Measurements from ENCODE around the gene SPRY4.

Gene SPRY4

DNA sequence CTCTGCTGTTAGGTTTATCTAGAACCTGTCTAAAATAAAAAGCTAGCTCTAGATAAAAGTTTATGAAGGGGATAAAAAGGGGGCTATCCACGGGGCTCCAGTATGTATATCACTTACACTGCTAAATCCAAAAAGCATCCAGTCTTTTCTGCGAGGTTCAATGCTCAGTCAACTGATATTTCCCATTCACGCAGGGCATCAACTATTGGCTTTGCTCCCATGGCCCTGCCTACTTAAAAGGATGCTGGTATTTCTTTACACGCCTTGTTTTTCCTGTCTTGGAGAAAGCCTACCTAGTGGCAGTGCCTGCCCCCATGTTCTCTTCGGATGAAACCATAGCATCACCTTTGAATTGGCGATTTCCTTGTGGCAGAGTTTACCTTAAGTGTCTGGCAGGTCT lies 8.1 kb downstream of the SPRY4 start:
- no peaks in the 10 kb centered on the region for H3K27me3 ChIP-seq (replicated peaks; ENCODE audit: insufficient read depth, low read length)
- H3K9ac ChIP-seq (ENCODE audit: low read length), result no peak overlapping the region
- H3F3A ChIP-seq (ENCODE audit: insufficient read depth, low read length), result no peaks in the 10 kb centered on the region
- no peaks in the 10 kb centered on the region for H3K36me3 ChIP-seq (replicated peaks; ENCODE audit: insufficient read depth, low read length)
- no peaks in the 10 kb centered on the region for H3K9me3 ChIP-seq (replicated peaks; ENCODE audit: insufficient read depth, low read length)
- H3K4me3 ChIP-seq (ENCODE audit: low read length), result no peak overlapping the region
- no peaks in the 10 kb centered on the region for H3K79me2 ChIP-seq (ENCODE audit: low read length)
- H3K9me2 ChIP-seq (replicated peaks; ENCODE audit: insufficient read depth, low read length), result no peaks in the 10 kb centered on the region
- H2AFZ ChIP-seq (ENCODE audit: low read length), result no peak overlapping the region
- H3K4me2 ChIP-seq (ENCODE audit: low read depth, low read length), result no peak overlapping the region
- H4K20me1 ChIP-seq (ENCODE audit: insufficient read depth, low read length), result no peaks in the 10 kb centered on the region
- no peak for DNase-seq
- TF ChIP-seq, protein P1, sequence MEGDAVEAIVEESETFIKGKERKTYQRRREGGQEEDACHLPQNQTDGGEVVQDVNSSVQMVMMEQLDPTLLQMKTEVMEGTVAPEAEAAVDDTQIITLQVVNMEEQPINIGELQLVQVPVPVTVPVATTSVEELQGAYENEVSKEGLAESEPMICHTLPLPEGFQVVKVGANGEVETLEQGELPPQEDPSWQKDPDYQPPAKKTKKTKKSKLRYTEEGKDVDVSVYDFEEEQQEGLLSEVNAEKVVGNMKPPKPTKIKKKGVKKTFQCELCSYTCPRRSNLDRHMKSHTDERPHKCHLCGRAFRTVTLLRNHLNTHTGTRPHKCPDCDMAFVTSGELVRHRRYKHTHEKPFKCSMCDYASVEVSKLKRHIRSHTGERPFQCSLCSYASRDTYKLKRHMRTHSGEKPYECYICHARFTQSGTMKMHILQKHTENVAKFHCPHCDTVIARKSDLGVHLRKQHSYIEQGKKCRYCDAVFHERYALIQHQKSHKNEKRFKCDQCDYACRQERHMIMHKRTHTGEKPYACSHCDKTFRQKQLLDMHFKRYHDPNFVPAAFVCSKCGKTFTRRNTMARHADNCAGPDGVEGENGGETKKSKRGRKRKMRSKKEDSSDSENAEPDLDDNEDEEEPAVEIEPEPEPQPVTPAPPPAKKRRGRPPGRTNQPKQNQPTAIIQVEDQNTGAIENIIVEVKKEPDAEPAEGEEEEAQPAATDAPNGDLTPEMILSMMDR (IDR thresholded peaks at IDR 0.05; ENCODE audit: low read length), result no peak
- TF ChIP-seq EZH2 (optimal IDR thresholded peaks at IDR 0.05; ENCODE audit: low read depth, low read length) (no peak), EZH2phosphoT487 (IDR thresholded peaks at IDR 0.05; ENCODE audit: low read length) (no peak)
- no peaks in the 10 kb centered on the region for H3K4me1 ChIP-seq (ENCODE audit: low read length)
- no peak overlapping the region for H3K27ac ChIP-seq (ENCODE audit: low read length)

DNA sequence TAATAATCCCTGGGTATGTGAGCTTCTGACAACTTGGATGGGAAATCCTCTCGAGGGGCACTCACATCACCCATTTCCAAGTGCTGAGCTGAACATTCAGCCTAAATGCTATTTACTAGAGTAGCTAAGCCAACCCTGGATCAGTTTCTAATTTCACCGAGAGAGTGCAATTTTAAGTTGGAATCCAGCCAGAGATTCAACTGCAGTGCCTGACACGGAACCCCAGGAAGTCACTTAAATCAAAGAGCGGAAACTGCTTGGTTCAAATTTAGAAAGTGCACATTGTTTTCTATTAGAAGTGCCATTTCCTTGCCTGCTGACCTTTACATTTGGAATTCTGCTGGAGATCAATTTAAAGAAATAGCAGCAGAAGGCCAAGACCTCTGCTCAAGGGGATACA lies 8.8 kb downstream of the SPRY4 start:
- TF ChIP-seq, protein P1 (IDR thresholded peaks at IDR 0.05; ENCODE audit: low read length), result no peak
- H3K36me3 ChIP-seq (replicated peaks; ENCODE audit: insufficient read depth, low read length), result no peaks in the 10 kb centered on the region
- H3K4me1 ChIP-seq (ENCODE audit: low read length), result no peaks in the 10 kb centered on the region
- H4K20me1 ChIP-seq (ENCODE audit: insufficient read depth, low read length), result no peaks in the 10 kb centered on the region
- no peaks in the 10 kb centered on the region for H3F3A ChIP-seq (ENCODE audit: insufficient read depth, low read length)
- H3K4me3 ChIP-seq (ENCODE audit: low read length), result no peak overlapping the region
- no peaks in the 10 kb centered on the region for H3K9me3 ChIP-seq (replicated peaks; ENCODE audit: insufficient read depth, low read length)
- no peak overlapping the region for H3K9ac ChIP-seq (ENCODE audit: low read length)
- no peak overlapping the region for H3K27ac ChIP-seq (ENCODE audit: low read length)
- H3K79me2 ChIP-seq (ENCODE audit: low read length), result no peaks in the 10 kb centered on the region
- H3K4me2 ChIP-seq (ENCODE audit: low read depth, low read length), result peak overlapping the region; percentile 22; the same call in 1 of the 2 replicates
- no peaks in the 10 kb centered on the region for H3K27me3 ChIP-seq (replicated peaks; ENCODE audit: insufficient read depth, low read length)
- no peaks in the 10 kb centered on the region for H3K9me2 ChIP-seq (replicated peaks; ENCODE audit: insufficient read depth, low read length)
- peak; percentile 25 for DNase-seq
- no peak overlapping the region for H2AFZ ChIP-seq (ENCODE audit: low read length)

DNA sequence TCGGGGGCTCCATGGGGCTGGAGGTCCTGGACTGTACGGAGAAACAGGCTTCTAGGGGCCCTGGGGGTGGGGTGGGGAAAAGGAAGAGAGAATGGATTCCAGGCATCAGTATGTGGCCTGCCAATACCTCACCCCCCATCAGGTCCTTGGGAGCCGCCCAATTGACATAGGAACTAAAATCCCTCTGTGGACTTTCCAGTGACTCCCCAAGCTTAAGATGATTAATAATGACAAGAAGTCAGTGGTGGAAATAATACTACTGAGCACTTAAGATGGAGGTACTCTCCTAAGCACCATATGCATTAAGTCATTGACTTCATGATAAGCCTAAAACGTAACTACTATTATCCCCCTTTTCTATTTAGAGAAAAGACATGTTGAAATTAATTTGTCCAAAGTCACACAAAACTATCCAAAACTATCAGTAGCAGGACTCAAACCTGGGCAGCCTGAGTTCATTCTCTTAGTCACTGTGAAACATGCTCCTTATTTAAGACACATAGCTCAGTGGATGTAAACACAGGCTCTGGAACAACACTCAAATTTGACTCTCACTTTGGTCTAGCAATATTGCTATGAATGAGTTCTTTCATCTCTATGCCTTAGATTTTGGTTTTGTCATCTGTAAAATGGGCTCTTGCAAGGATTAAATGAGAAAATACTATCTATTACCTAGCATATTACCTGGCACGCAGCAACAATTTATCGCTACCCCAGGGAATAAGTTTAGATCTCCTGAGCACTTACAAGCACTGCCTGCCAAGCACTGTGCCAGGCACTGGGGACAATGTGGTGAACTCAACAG lies 9.5 kb downstream of the SPRY4 start:
- Histone ChIP-seq H3K4me2 (ENCODE audit: low read depth, low read length) (no peak overlapping the region), H3K9me3 (replicated peaks; ENCODE audit: insufficient read depth, low read length) (no peaks in the 10 kb centered on the region), H3K27me3 (replicated peaks; ENCODE audit: insufficient read depth, low read length) (no peaks in the 10 kb centered on the region), H3K36me3 (replicated peaks; ENCODE audit: insufficient read depth, low read length) (no peaks in the 10 kb centered on the region), H3K9ac (ENCODE audit: low read length) (no peak overlapping the region), H3K4me1 (ENCODE audit: low read length) (no peaks in the 10 kb centered on the region), H3K27ac (ENCODE audit: low read length) (no peak overlapping the region), H4K20me1 (ENCODE audit: insufficient read depth, low read length) (no peaks in the 10 kb centered on the region), H3K79me2 (ENCODE audit: low read length) (no peaks in the 10 kb centered on the region), H3F3A (ENCODE audit: insufficient read depth, low read length) (no peaks in the 10 kb centered on the region), H3K4me3 (ENCODE audit: low read length) (no peak overlapping the region), H3K9me2 (replicated peaks; ENCODE audit: insufficient read depth, low read length) (no peaks in the 10 kb centered on the region), H2AFZ (ENCODE audit: low read length) (no peak overlapping the region)
- no peak for TF ChIP-seq EZH2phosphoT487 (IDR thresholded peaks at IDR 0.05; ENCODE audit: low read length)
- no peak for TF ChIP-seq EZH2 (optimal IDR thresholded peaks at IDR 0.05; ENCODE audit: low read depth, low read length)
- TF ChIP-seq, protein P1 (IDR thresholded peaks at IDR 0.05; ENCODE audit: low read length), result no peak
- no peak for DNase-seq
